Fibroblast of lung (primary cell): ENCODE results near the gene SIAH3. TPM values are rescaled to one million over a fixed set of nuclear protein-coding genes. Genes with fewer than 3 reads are reported as not detected.

Experiments used
- DNase-seq, 2 donors: peaks; one replicate each; pipeline versions ENCODE4 v3.0.0 to v3.0.0-alpha.2; 2010; ENCODE audit warnings: low read depth in 2 of 2
- H2AFZ ChIP-seq: 2 replicates; pipeline ENCODE4 v1.5.1; 2012; ENCODE audit warnings: low read length, control low read depth, inconsistent platforms
- H3K27ac ChIP-seq: 2 replicates; pipeline ENCODE4 v1.5.1; 2011; ENCODE audit warnings: low read length, control low read depth; ENCODE audit not compliant: insufficient read depth
- H3K27me3 ChIP-seq: 2 replicates; pipeline ENCODE4 v1.5.1; 2011; ENCODE audit warnings: mild to moderate bottlenecking, low read length; ENCODE audit not compliant: control insufficient read depth, insufficient read depth
- H3K36me3 ChIP-seq: 2 replicates; pipeline ENCODE4 v1.5.1; 2011; ENCODE audit warnings: low read length; ENCODE audit not compliant: control insufficient read depth, insufficient read depth
- H3K4me1 ChIP-seq: 2 replicates; pipeline ENCODE4 v1.5.1; 2011; ENCODE audit warnings: low read length; ENCODE audit not compliant: control insufficient read depth, insufficient read depth; ENCODE audit errors: extremely low read depth
- H3K4me2 ChIP-seq: 2 replicates; pipeline ENCODE4 v1.5.1; 2011; ENCODE audit warnings: low read length, control low read depth; ENCODE audit not compliant: insufficient read depth; ENCODE audit errors: extremely low read depth
- H3K4me3 ChIP-seq, 4 experiments: fragments of 200-600 bp in 1 of 4; sonication (generic) in 1 of 4; replicated peaks in 1 of 4; 2 replicates each; pipeline ENCODE4 v1.5.1; 2011 to 2016; ENCODE audit warnings: low read length in 4 of 4, low read depth in 3 of 4, mild to moderate bottlenecking in 3 of 4, control low read depth in 2 of 4, inconsistent platforms in 1 of 4, mixed read lengths in 1 of 4; ENCODE audit not compliant: insufficient read depth in 1 of 4; ENCODE audit errors: control extremely low read depth in 1 of 4
- H3K79me2 ChIP-seq: 2 replicates; pipeline ENCODE4 v1.5.1; 2012; ENCODE audit warnings: mild to moderate bottlenecking, low read length, inconsistent platforms; ENCODE audit not compliant: control insufficient read depth, insufficient read depth
- H3K9ac ChIP-seq: 2 replicates; pipeline ENCODE4 v1.5.1; 2011; ENCODE audit warnings: mild to moderate bottlenecking, low read length, control low read depth; ENCODE audit not compliant: insufficient read depth
- H3K9me3 ChIP-seq: 2 replicates; pipeline ENCODE4 v1.5.1; 2012; ENCODE audit warnings: low read depth, low read length; ENCODE audit not compliant: control insufficient read depth, insufficient read depth
- H4K20me1 ChIP-seq: 2 replicates; pipeline ENCODE4 v1.5.1; 2011; ENCODE audit warnings: low read length; ENCODE audit not compliant: control insufficient read depth, insufficient read depth; ENCODE audit errors: extremely low read depth
- EZH2 ChIP-seq: IDR thresholded peaks from 2 replicates; pipeline ENCODE4 v1.5.1; 2012; ENCODE audit warnings: low read length, control low read depth, mild to moderate bottlenecking; ENCODE audit errors: missing control alignments
- polyA plus RNA-seq, 2 donors: library from polyadenylated mRNA; depleted of rRNA in 1 of 2; stranded (reverse) in 1 of 2; unstranded in 1 of 2; fragments of >200 nt; gene quantifications; 2 replicates each; pipeline ENCODE4 v1.2.1, GENCODE V29; 2011 to 2012; ENCODE audit warnings: missing spikeins in 1 of 2
- total RNA-seq: library from RNA; depleted of rRNA; stranded (reverse); fragments of >200 nt; gene quantifications from 2 replicates; pipeline ENCODE4 v1.2.1, GENCODE V29; 2014
- TF ChIP-seq, protein P1 (sequence below), 2 donors: IDR thresholded peaks in 1 of 2; conservative IDR thresholded peaks in 1 of 2; 1 replicate in 1 of 2; 2 replicates in 1 of 2; pipeline ENCODE4 v1.5.1; 2011 to 2012; ENCODE audit warnings: low read length in 2 of 2, control low read depth in 1 of 2, inconsistent platforms in 1 of 2, low read depth in 1 of 2, mild to moderate bottlenecking in 1 of 2

The SIAH3 gene
- total and polyA plus RNA-seq, 2 donors (not counting 1 experiment from before 2014, with no cell fraction given) = not detected

DNA sequence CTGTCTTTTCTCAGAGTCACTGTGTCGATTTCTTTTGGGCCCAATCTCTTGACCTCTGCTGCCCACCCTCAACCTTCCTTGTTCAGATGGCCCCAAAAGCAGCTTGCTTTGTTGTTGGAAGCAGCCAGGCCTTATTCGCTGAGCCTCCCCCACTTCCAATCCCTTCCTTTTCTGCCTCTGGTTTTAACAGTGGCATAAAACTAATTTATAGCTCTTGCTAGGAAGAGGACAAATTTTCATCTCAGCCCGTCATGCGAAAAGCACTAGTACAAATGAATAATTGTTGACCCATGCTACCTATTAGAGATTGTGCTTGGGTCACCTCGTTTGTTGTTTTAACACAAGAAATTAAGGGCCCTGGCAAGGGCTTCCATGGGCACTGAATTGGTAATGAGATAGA is 51.1 kb downstream of the SIAH3 start:
- Histone ChIP-seq H3K9me3 (no peaks in the 10 kb centered on the region), H4K20me1 (no peaks in the 10 kb centered on the region), H3K4me3 (no peak overlapping the region), H3K4me2 (no peak overlapping the region), H3K79me2 (no peaks in the 10 kb centered on the region), H2AFZ (no peak overlapping the region), H3K4me1 (no peaks in the 10 kb centered on the region), H3K27ac (no peak overlapping the region), H3K36me3 (no peaks in the 10 kb centered on the region), H3K27me3 (no peaks in the 10 kb centered on the region), H3K9ac (no peak overlapping the region)
- DNase-seq = no peak
- TF ChIP-seq EZH2 = no peak
- TF ChIP-seq, protein P1, sequence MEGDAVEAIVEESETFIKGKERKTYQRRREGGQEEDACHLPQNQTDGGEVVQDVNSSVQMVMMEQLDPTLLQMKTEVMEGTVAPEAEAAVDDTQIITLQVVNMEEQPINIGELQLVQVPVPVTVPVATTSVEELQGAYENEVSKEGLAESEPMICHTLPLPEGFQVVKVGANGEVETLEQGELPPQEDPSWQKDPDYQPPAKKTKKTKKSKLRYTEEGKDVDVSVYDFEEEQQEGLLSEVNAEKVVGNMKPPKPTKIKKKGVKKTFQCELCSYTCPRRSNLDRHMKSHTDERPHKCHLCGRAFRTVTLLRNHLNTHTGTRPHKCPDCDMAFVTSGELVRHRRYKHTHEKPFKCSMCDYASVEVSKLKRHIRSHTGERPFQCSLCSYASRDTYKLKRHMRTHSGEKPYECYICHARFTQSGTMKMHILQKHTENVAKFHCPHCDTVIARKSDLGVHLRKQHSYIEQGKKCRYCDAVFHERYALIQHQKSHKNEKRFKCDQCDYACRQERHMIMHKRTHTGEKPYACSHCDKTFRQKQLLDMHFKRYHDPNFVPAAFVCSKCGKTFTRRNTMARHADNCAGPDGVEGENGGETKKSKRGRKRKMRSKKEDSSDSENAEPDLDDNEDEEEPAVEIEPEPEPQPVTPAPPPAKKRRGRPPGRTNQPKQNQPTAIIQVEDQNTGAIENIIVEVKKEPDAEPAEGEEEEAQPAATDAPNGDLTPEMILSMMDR (conservative IDR thresholded peaks at IDR 0.05 in 1 of 2, IDR thresholded peaks at IDR 0.05 in 1 of 2; ENCODE audit: low read depth in 1 of 2, low read length in 2 of 2) = no peak

DNA sequence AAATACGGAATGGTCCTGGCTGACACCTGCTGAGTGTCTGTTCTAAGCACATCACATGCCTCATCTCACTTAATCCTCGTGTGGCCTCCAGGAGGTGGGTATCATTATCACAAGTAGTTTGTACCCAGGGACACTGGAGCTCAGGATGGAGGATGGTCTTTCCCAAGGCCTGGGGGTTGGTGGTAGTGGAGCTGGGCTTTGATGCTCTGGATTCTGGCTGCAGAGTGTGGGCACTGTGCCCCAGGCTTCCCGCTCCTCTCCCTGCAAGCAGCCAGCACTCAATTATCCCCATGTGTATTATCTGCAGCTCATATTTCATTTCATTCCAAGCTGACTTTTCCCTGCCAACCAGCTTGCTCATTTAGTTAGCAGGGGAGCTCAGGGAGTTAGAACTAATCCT is 52.1 kb downstream of the SIAH3 start:
- Histone ChIP-seq H4K20me1 (no peaks in the 10 kb centered on the region), H3K4me3 (no peak overlapping the region), H2AFZ (no peak overlapping the region), H3K9ac (no peak overlapping the region), H3K27me3 (no peaks in the 10 kb centered on the region), H3K9me3 (no peaks in the 10 kb centered on the region), H3K4me2 (no peak overlapping the region), H3K4me1 (no peaks in the 10 kb centered on the region), H3K36me3 (no peaks in the 10 kb centered on the region), H3K27ac (no peak overlapping the region), H3K79me2 (no peaks in the 10 kb centered on the region)
- DNase-seq = no peak
- no peak for TF ChIP-seq EZH2
- TF ChIP-seq, protein P1 (conservative IDR thresholded peaks at IDR 0.05 in 1 of 2, IDR thresholded peaks at IDR 0.05 in 1 of 2; ENCODE audit: low read depth in 1 of 2, low read length in 2 of 2) = no peak

DNA sequence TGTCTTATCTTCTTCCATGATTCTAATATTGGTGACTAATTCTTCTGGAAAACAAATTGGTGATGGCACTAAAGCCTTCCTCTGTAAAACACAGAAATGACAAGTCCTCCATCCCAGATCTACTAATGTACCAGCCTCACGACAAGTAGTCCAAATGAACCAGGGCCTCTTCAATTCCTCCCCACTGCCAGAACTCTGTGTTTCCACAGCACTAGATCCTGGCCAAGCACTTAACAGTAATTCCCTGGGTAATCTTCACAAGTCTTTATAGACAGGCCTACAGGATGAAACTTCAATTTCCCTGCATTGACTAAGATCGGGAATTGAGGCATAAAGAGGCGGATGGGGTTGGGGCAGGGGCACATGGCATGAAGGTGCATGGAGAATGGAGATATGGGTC is 52.7 kb downstream of the SIAH3 start:
- Histone ChIP-seq H3K27ac (no peak overlapping the region), H3K27me3 (no peaks in the 10 kb centered on the region), H3K36me3 (no peaks in the 10 kb centered on the region), H3K9ac (no peak overlapping the region), H2AFZ (no peak overlapping the region), H3K4me1 (no peaks in the 10 kb centered on the region), H4K20me1 (no peaks in the 10 kb centered on the region), H3K4me2 (no peak overlapping the region), H3K9me3 (no peaks in the 10 kb centered on the region), H3K79me2 (no peaks in the 10 kb centered on the region), H3K4me3 (no peak overlapping the region)
- TF ChIP-seq EZH2 = no peak
- TF ChIP-seq, protein P1 (conservative IDR thresholded peaks at IDR 0.05 in 1 of 2, IDR thresholded peaks at IDR 0.05 in 1 of 2; ENCODE audit: low read depth in 1 of 2, low read length in 2 of 2) = no peak
- no peak for DNase-seq
